ENCODE results near the gene XRCC6. TPM values are rescaled to one million over a fixed set of nuclear protein-coding genes. Genes with fewer than 3 reads are reported as not detected.
A peak's percentile ranks its signal among the peaks of the same experiment; 100 is the strongest.

Gene XRCC6
- total and polyA plus RNA-seq, 9 of the 15 experiments (the other 6 are each of a cell fraction or from before 2014, with no cell fraction given), result 151 to 440 (median 318) TPM

DNA sequence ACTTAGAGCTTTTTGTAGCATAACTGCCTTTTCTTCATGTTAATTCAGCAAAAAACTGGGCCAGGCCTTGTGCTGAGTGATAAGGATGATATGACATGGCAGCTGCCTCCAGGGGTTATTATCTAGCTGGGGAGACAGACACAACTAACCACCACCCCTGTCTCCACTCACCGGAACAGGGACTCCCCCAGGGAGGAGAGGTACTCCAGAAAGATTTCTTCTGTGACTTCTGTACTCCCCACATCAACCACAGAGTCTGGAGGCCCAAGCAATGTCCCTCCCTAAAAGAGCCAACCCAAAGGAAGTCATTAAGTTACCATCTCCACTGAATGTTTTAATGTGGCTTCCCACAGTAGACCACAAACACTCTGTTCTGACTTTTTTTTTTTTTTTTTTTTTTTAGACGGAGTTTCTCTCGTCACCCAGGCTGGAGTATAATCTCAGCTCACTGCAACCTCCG is 17.2 kb upstream of the XRCC6 start (continued):
- TF ChIP-seq, protein P1, sequence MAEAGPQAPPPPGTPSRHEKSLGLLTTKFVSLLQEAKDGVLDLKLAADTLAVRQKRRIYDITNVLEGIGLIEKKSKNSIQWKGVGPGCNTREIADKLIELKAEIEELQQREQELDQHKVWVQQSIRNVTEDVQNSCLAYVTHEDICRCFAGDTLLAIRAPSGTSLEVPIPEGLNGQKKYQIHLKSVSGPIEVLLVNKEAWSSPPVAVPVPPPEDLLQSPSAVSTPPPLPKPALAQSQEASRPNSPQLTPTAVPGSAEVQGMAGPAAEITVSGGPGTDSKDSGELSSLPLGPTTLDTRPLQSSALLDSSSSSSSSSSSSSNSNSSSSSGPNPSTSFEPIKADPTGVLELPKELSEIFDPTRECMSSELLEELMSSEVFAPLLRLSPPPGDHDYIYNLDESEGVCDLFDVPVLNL (CRISPR knock-in tag; IDR thresholded peaks at IDR 0.05; ENCODE audit: low read depth), result no peak
- TF ChIP-seq PTBP1 (IDR thresholded peaks at IDR 0.05; ENCODE audit: low read depth, low read length) (no peak), HDAC6 (IDR thresholded peaks at IDR 0.05; ENCODE audit: low read depth, low read length) (no peak), YBX1 (IDR thresholded peaks at IDR 0.05) (no peak), HLTF (IDR thresholded peaks at IDR 0.05) (0 out of 2 replicates have a peak, but pooled peaks have one; percentile 36), NFATC3 (IDR thresholded peaks at IDR 0.05) (no peak), NFE2L1 (tag; IDR thresholded peaks at IDR 0.05; ENCODE audit: borderline replicate concordance, low read depth) (no peak), U2AF2 (optimal IDR thresholded peaks at IDR 0.05; ENCODE audit: low read depth, low read length) (no peak), IRF2 (CRISPR knock-in tag; IDR thresholded peaks at IDR 0.05) (no peak), RBM22 (IDR thresholded peaks at IDR 0.05; ENCODE audit: low read depth, low read length, poor library complexity, severe bottlenecking) (no peak), PRPF4 (IDR thresholded peaks at IDR 0.05; ENCODE audit: insufficient read depth, low read depth, low read length, poor library complexity, severe bottlenecking) (no peak), PHF8 (IDR thresholded peaks at IDR 0.05; ENCODE audit: borderline replicate concordance, low read length) (no peak), CSDE1 (IDR thresholded peaks at IDR 0.05) (no peak), HSF4 (CRISPR knock-in tag; IDR thresholded peaks at IDR 0.05; ENCODE audit: borderline replicate concordance) (no peak), NCOA2 (IDR thresholded peaks at IDR 0.05; ENCODE audit: partially characterized antibody in 2 of 2) (no peak), STAT5B (CRISPR knock-in tag; IDR thresholded peaks at IDR 0.05) (no peak), EHMT2 (IDR thresholded peaks at IDR 0.05) (no peak), ZNF184 (CRISPR knock-in tag; IDR thresholded peaks at IDR 0.05) (no peak), FOS (IDR thresholded peaks at IDR 0.05; ENCODE audit: extremely low read depth, insufficient read length) (no peak), FOXK2 (conservative IDR thresholded peaks at IDR 0.05 in 1 of 2, IDR thresholded peaks at IDR 0.05 in 1 of 2; ENCODE audit: low read depth in 2 of 2) (0 out of 4 replicates have a peak, but pooled peaks of 1 of the 2 experiments have one; percentile 10), KAT8 (IDR thresholded peaks at IDR 0.05; ENCODE audit: low read depth) (no peak), NR4A1 (CRISPR knock-in tag; IDR thresholded peaks at IDR 0.05) (no peak), NR4A1 (tag; IDR thresholded peaks at IDR 0.05) (no peak), NEUROD1 (IDR thresholded peaks at IDR 0.05; ENCODE audit: borderline replicate concordance, low read depth, low read length, partially characterized antibody) (no peak), MYNN (IDR thresholded peaks at IDR 0.05) (no peak), MYNN (CRISPR knock-in tag; IDR thresholded peaks at IDR 0.05) (no peak), CBFA2T2 (conservative IDR thresholded peaks at IDR 0.05) (peak; percentile 87), ELF2 (CRISPR knock-in tag; IDR thresholded peaks at IDR 0.05) (no peak)
- TF ChIP-seq, protein P2, sequence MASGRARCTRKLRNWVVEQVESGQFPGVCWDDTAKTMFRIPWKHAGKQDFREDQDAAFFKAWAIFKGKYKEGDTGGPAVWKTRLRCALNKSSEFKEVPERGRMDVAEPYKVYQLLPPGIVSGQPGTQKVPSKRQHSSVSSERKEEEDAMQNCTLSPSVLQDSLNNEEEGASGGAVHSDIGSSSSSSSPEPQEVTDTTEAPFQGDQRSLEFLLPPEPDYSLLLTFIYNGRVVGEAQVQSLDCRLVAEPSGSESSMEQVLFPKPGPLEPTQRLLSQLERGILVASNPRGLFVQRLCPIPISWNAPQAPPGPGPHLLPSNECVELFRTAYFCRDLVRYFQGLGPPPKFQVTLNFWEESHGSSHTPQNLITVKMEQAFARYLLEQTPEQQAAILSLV (tag; IDR thresholded peaks at IDR 0.05), result no peak
- TF ChIP-seq, protein P3, sequence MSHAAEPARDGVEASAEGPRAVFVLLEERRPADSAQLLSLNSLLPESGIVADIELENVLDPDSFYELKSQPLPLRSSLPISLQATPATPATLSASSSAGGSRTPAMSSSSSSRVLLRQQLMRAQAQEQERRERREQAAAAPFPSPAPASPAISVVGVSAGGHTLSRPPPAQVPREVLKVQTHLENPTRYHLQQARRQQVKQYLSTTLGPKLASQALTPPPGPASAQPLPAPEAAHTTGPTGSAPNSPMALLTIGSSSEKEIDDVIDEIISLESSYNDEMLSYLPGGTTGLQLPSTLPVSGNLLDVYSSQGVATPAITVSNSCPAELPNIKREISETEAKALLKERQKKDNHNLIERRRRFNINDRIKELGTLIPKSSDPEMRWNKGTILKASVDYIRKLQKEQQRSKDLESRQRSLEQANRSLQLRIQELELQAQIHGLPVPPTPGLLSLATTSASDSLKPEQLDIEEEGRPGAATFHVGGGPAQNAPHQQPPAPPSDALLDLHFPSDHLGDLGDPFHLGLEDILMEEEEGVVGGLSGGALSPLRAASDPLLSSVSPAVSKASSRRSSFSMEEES (CRISPR knock-in tag; IDR thresholded peaks at IDR 0.05), result no peak

All from K562 (cell line).